ENCODE results near the gene CDKN2D. TPM values are rescaled to one million over a fixed set of nuclear protein-coding genes. Genes with fewer than 3 reads are reported as not detected.

CDKN2D gene
- total and polyA plus RNA-seq, 2 of the 13 experiments (the other 11 are each of a cell fraction or from before 2014, with no cell fraction given): 5.4 to 8.6 TPM

GRCh38 chr19:10567656-10568055 lies 1.1 kb downstream of the CDKN2D start:
- intact Hi-C loops (cut with micrococcal nuclease; ENCODE audit: unreplicated experiment): no loop called here
- no peaks in the 10 kb centered on the region; a peak in 1 of 5 replicates for H3K36me3 ChIP-seq (replicated peaks in 1 of 2; ENCODE audit: control insufficient read depth in 1 of 2, insufficient read depth in 2 of 2, low read length in 2 of 2)
- POLR2A ChIA-PET: interaction anchor here (0.7 kb wide), 1 partner anchor 10 kb away, joined by 4 read pairs; no protein-coding TSS in a partner anchor
- FAIRE-seq (no peak), ATAC-seq (no peak), DNase-seq (ENCODE audit: low spot score) (no peak)
- BruUV-seq (replicated peaks): no TSS peak
- no peaks in the 10 kb centered on the region for H4K20me1 ChIP-seq (ENCODE audit: insufficient read depth, low read length)
- peaks cover 50% of the 10 kb centered on the region for H3K4me1 ChIP-seq (ENCODE audit: insufficient read depth, low read length)
- no peaks in the 10 kb centered on the region for H3K27me3 ChIP-seq (ENCODE audit: control insufficient read depth in 1 of 2, insufficient read depth in 2 of 2, low read length in 2 of 2)
- in situ Hi-C loops (cut with HindIII; ENCODE audit: extremely low pct_ligation_motif_present, low pct_unique_long_range_greater_than_20kb): no loop called here
- H3K4me3 ChIP-seq (replicated peaks in 1 of 3; ENCODE audit: insufficient read depth in 1 of 3, low read depth in 2 of 3, low read length in 3 of 3): peak overlapping the region; percentile 59 to 85 (median 82); a peak in 5 of 6 replicates
- TF ChIP-seq ATAD3A (CRISPR knock-in tag; IDR thresholded peaks at IDR 0.05) (no peak), ZNF407 (CRISPR knock-in tag; IDR thresholded peaks at IDR 0.05; ENCODE audit: not compliant biosample characterization) (no peak), ZNF619 (CRISPR knock-in tag; IDR thresholded peaks at IDR 0.05) (no peak), RARG (CRISPR knock-in tag; IDR thresholded peaks at IDR 0.05; ENCODE audit: low read depth) (no peak), HDAC1 (CRISPR knock-in tag; IDR thresholded peaks at IDR 0.05) (no peak), SMARCC2 (IDR thresholded peaks at IDR 0.05) (no peak)
- H3K4me2 ChIP-seq (ENCODE audit: low read depth, low read length): peak overlapping the region; percentile 80
- no peak overlapping the region for H3K27ac ChIP-seq (ENCODE audit: extremely low read length, insufficient read depth, low read length)
- H3K9ac ChIP-seq (ENCODE audit: insufficient read depth, low read depth, low read length): peak overlapping the region; percentile 70; the same call in 1 of the 2 replicates
- 76% methylated on average over 5 of the region's 5 CpGs for WGBS (ENCODE audit: low lambda C conversion rate)
- H3K79me2 ChIP-seq (ENCODE audit: insufficient read depth, low read length): peaks cover 10% of the 10 kb centered on the region
- no peak overlapping the region for H2AFZ ChIP-seq (ENCODE audit: low read length)
- CTCF ChIA-PET (ENCODE audit: low intra/inter-chr PET ratio, low total read pairs): no interaction called here
- H3K9me3 ChIP-seq (ENCODE audit: low read length): no peaks in the 10 kb centered on the region

All from HepG2 (cell line).